NCI-H1417 (cell line): ENCODE data around the gene TMOD3.
A peak's percentile ranks its signal among the peaks of the same experiment; 100 is the strongest.

Source experiments
- DNase-seq, 3 experiments: peaks; one replicate each; lab custom pipeline; 2025; lab: John Stamatoyannopoulos, UW

The TMOD3 gene

GRCh38 chr15:51908316-51908715 is 78.9 kb downstream of the TMOD3 start:
- DNase-seq = peak in 1 of 3 experiments; percentile 4

GRCh38 chr15:51909584-51909983 is 80.1 kb downstream of the TMOD3 start:
- DNase-seq = no peak

DNA sequence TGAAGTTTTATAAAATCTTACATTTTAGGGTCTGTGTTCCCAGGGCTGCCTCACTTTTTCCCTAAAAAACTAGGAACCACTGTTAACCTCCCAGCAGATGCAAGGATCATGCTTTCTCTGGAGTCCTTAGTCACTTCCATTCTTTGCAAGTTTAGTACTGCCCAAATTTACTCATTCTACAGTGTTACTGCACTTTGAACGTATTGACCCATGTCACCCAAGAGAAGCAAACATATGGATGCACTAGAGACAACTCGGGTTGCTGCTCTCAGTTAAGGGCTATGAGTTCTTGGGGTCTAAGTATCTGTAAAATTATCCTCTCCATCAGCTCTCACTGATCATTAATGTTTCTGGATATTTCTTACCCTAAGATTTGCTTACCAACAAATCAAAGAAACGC is 83.1 kb downstream of the TMOD3 start:
- DNase-seq = no peak

DNA sequence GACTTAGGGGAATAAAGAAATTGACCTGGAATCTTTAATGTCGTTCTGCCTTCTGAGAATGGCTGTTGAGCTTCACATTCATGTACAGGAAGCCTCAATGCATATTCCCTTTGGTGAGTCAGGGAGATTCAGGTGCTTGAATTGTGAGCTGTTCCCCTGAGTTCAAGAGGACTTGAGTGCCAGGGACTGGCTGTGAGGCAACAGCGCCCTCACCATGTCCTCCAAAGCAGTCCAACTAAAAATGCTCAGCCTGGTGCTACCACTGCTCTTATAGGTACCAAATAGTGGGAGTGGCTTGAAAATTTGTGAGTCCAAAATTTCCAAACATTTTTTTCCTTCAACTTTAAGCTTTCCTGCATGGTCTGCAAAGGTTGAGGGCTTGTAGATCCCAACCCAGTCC is 88.0 kb downstream of the TMOD3 start:
- DNase-seq = peak in 2 of 3 experiments; percentile 5

DNA sequence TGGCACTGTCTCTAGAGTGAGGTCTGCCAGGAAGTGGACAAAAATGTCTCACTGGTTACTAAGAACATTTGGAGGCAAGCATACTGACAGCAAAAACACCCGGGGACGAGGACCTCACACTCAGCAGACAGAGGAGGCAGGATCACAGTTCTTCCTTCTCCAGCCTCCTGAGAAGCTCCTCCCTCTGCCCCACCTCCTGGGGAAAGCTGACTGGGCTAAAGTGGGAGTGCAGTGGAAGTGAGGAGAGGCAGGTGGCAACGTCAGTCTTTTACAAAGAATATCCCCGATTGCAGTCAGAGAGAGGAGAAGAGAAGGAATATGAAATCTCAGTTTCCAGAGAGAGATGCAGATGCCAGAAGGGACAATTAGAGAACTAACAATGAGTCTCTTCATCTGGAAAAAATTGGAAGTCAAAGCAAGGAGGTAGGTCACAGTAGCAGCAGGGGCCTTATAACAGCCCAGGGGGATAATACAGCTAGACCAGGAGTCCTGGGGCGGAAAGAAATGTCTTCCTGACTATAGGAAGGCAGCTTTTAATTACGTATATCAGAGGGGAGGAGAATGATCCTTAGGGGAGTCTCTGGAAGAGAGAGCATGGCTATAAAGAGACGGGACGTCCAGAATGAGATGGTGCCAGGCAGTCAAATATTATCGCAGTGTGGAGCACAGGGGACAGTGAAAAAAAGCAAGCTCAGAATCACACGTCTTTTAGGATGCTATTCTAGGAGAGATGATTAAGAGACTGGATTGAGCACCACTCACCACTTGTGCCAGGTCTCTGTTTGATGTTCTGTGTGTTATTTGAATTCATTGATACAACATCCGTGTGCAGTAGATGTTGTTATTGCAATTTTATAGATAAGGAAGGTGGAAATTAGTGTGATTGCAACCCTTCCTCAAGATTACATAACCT is 95.0 kb downstream of the TMOD3 start:
- peak in 2 of 3 experiments; percentile 3 to 20 for DNase-seq

- DNase-seq = no peak
These were observed 97.4 kb downstream of the TMOD3 start for GRCh38 chr15:51926809-51927208.

DNA sequence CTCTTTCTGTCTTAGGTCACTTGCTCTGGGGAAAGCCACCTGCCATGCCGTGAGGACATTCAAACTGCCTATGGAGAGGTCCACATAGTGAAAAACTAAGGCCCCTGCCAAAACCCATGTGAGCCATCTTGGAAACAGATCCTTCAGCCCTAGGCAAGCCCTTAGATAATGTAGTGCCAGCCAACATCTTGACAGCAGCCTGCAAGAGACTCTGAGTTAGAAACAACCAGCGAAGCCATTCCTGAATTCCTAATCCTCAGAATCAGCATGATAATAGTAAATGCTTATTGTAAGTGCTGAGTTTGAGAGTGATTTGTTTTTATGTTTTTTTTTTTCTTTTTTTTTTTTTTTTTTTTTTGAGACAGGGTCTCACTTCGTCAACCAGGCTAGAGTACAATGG is 101.6 kb downstream of the TMOD3 start:
- DNase-seq = no peak

- no peak for DNase-seq
These were observed 102.2 kb downstream of the TMOD3 start for GRCh38 chr15:51931638-51932037.

DNA sequence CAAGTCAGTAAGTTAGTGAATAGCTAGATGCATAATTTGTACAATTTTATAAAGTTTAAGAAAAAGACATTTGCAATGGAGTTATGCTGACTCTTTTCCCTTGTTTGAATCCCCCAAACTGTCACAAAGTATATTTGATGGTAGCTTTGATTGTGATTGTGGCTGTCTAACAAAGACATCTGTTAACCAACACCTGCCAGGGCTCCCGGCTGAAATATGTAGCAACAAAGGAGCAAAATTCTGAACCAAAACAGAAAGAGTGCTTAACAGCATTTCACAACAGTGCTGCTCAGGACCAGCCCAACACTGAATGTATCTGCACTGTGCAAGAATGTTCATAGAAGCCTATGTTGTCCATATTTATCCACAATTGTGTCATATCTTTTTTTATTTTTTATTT is 102.7 kb downstream of the TMOD3 start:
- DNase-seq = no peak

GRCh38 chr15:51935466-51936104 is 106.1 kb downstream of the TMOD3 start:
- DNase-seq = no peak

- DNase-seq = no peak
These were observed 106.6 kb downstream of the TMOD3 start for GRCh38 chr15:51936105-51936478.

GRCh38 chr15:51938286-51938685 is 108.8 kb downstream of the TMOD3 start:
- DNase-seq = no peak

GRCh38 chr15:51939216-51939615 is 109.8 kb downstream of the TMOD3 start:
- DNase-seq = no peak

- no peak for DNase-seq
These were observed 117.7 kb downstream of the TMOD3 start for GRCh38 chr15:51947124-51947523.

DNA sequence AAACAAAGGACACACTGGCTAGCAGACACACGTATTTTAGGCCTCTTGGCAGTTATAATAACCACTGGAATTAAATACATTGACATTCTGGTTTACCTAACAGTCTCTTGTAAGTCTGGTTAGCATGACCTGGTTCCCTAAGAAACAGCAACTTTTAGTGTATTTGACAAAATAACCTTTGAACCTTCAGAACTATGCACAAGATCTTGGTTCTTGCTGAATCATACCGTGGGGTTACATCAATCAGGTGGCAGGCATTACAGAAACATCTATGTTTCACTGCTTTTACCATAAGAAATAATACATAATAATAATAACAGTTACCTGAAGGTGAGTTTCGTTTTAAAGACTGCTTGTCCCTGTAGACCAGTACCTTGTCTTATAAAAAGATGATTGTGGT is 123.4 kb downstream of the TMOD3 start:
- DNase-seq = no peak

- no peak for DNase-seq
These were observed 126.1 kb downstream of the TMOD3 start for GRCh38 chr15:51955504-51955903.
